IMR-90 (cell line): ENCODE data around the gene LRFN5.

Source experiments
- BHLHE40 ChIP-seq: fragments of 150-350 bp; IDR thresholded peaks from 2 replicates; pipeline ENCODE4 v1.6.1; 2016; ENCODE audit warnings: mild to moderate bottlenecking, low read depth, low read length
- CEBPB ChIP-seq: IDR thresholded peaks from 2 replicates; pipeline ENCODE4 v1.6.1; 2012; ENCODE audit warnings: low read depth, low read length, improper control_type of control experiment
- FOS ChIP-seq: fragments of 150-350 bp; IDR thresholded peaks from 2 replicates; pipeline ENCODE4 v1.6.1; 2016; ENCODE audit warnings: low read depth, low read length
- MAFK ChIP-seq: IDR thresholded peaks from 2 replicates; pipeline ENCODE4 v1.6.1; 2012; ENCODE audit warnings: low read depth, low read length, improper control_type of control experiment
- MAZ ChIP-seq: IDR thresholded peaks from 2 replicates; pipeline ENCODE4 v1.6.1; 2012; ENCODE audit warnings: low read depth, mild to moderate bottlenecking, low read length, improper control_type of control experiment, moderate library complexity, borderline replicate concordance
- MXI1 ChIP-seq: IDR thresholded peaks from 2 replicates; pipeline ENCODE4 v1.6.1; 2012; ENCODE audit warnings: low read depth, mild to moderate bottlenecking, low read length, moderate library complexity, borderline replicate concordance
- NFE2L2 ChIP-seq: fragments of 150-350 bp; IDR thresholded peaks from 2 replicates; pipeline ENCODE4 v1.6.1; 2016; ENCODE audit warnings: low read depth, mild to moderate bottlenecking, low read length
- POLR2A ChIP-seq: IDR thresholded peaks from 2 replicates; pipeline ENCODE4 v1.6.1; 2012; ENCODE audit warnings: mild to moderate bottlenecking, low read depth, low read length
- RAD21 ChIP-seq: IDR thresholded peaks from 2 replicates; pipeline ENCODE4 v1.6.1; 2012; ENCODE audit warnings: low read length, improper control_type of control experiment
- RFX5 ChIP-seq: IDR thresholded peaks from 2 replicates; pipeline ENCODE4 v1.8.0; 2012; ENCODE audit warnings: low read depth, mild to moderate bottlenecking, low read length, moderate library complexity
- TF ChIP-seq, protein P1 (sequence below): conservative IDR thresholded peaks from 2 replicates; pipeline ENCODE4 v1.5.1; 2012; ENCODE audit warnings: mild to moderate bottlenecking, low read depth, low read length, improper control_type of control experiment
- TF ChIP-seq, protein P2 (sequence below): fragments of 150-350 bp; IDR thresholded peaks from 2 replicates; pipeline ENCODE4 v1.6.1; 2016; ENCODE audit warnings: low read depth, mild to moderate bottlenecking, low read length, moderate library complexity, borderline replicate concordance

- TF ChIP-seq, protein P1, sequence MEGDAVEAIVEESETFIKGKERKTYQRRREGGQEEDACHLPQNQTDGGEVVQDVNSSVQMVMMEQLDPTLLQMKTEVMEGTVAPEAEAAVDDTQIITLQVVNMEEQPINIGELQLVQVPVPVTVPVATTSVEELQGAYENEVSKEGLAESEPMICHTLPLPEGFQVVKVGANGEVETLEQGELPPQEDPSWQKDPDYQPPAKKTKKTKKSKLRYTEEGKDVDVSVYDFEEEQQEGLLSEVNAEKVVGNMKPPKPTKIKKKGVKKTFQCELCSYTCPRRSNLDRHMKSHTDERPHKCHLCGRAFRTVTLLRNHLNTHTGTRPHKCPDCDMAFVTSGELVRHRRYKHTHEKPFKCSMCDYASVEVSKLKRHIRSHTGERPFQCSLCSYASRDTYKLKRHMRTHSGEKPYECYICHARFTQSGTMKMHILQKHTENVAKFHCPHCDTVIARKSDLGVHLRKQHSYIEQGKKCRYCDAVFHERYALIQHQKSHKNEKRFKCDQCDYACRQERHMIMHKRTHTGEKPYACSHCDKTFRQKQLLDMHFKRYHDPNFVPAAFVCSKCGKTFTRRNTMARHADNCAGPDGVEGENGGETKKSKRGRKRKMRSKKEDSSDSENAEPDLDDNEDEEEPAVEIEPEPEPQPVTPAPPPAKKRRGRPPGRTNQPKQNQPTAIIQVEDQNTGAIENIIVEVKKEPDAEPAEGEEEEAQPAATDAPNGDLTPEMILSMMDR, result no peak
- TF ChIP-seq, protein P2, sequence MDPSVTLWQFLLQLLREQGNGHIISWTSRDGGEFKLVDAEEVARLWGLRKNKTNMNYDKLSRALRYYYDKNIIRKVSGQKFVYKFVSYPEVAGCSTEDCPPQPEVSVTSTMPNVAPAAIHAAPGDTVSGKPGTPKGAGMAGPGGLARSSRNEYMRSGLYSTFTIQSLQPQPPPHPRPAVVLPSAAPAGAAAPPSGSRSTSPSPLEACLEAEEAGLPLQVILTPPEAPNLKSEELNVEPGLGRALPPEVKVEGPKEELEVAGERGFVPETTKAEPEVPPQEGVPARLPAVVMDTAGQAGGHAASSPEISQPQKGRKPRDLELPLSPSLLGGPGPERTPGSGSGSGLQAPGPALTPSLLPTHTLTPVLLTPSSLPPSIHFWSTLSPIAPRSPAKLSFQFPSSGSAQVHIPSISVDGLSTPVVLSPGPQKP, result no peak
- TF ChIP-seq POLR2A (no peak), FOS (no peak), MXI1 (no peak), RAD21 (no peak), CEBPB (no peak), MAFK (no peak), NFE2L2 (no peak), RFX5 (no peak), MAZ (no peak), BHLHE40 (no peak)
These were observed 37.9 kb downstream of the LRFN5 start for GRCh38 chr14:41644606-41645005.
